PC-3 (cell line): ENCODE data around the gene FILIP1L. TPM values are rescaled to one million over a fixed set of nuclear protein-coding genes. Genes with fewer than 3 reads are reported as not detected.

Source experiments
- ATAC-seq: fragments of 200-7000 bp; cut with Tn5 transposase; 2 replicates; pipeline ENCODE4 v1.9.1; 2020; ENCODE audit warnings: mild to moderate bottlenecking, moderate library complexity
- BruUV-seq: library from RNA; stranded (reverse); fragments of 400-500 nt; replicated peaks from 2 replicates; lab custom pipeline; 2021; lab: Mats Ljungman, UMichigan
- CTCF ChIA-PET: fragments of 300-600 bp; sonication (Branson Sonifier 250); formaldehyde crosslinking; loops from one replicate; lab custom pipeline; 2022; ENCODE audit warnings: antibody characterized with exemption; lab: Charles Lee
- POLR2A ChIA-PET: fragments of 300-600 bp; sonication (Branson Sonifier 250); formaldehyde crosslinking; loops from one replicate; lab custom pipeline; 2022; ENCODE audit warnings: antibody characterized with exemption; ENCODE audit not compliant: unreplicated experiment; lab: Charles Lee
- DNase-seq: peaks from one replicate; pipeline ENCODE4 v3.0.0-alpha.2; 2015
- H2AFZ ChIP-seq: fragments of 300-600 bp; sonication (generic); 2 replicates; pipeline ENCODE4 v1.6.0; 2016; ENCODE audit warnings: antibody characterized with exemption, low read length
- H3F3A ChIP-seq: fragments of 300-600 bp; sonication (generic); one replicate; pipeline ENCODE4 v1.6.0; 2017; ENCODE audit warnings: antibody characterized with exemption, low read length, control low read depth, mild to moderate bottlenecking; ENCODE audit not compliant: unreplicated experiment
- H3K27ac ChIP-seq: fragments of 300-600 bp; sonication (generic); 2 replicates; pipeline ENCODE4 v1.5.1; 2016; ENCODE audit warnings: mild to moderate bottlenecking, low read length
- H3K27me3 ChIP-seq: fragments of 300-600 bp; sonication (generic); 2 replicates; pipeline ENCODE4 v1.6.1; 2016; ENCODE audit warnings: low read length, mixed read lengths
- H3K36me3 ChIP-seq: fragments of 300-600 bp; sonication (generic); 2 replicates; pipeline ENCODE4 v1.6.1; 2016; ENCODE audit warnings: low read depth, mixed run types, low read length, mixed read lengths
- H3K4me1 ChIP-seq: fragments of 300-600 bp; sonication (generic); 2 replicates; pipeline ENCODE4 v1.5.1; 2016; ENCODE audit warnings: low read length; ENCODE audit not compliant: insufficient read depth
- H3K4me2 ChIP-seq: fragments of 300-600 bp; sonication (generic); 2 replicates; pipeline ENCODE4 v1.6.0; 2016; ENCODE audit warnings: low read length
- H3K4me3 ChIP-seq: fragments of 300-600 bp; sonication (generic); 2 replicates; pipeline ENCODE4 v1.5.1; 2016; ENCODE audit warnings: mild to moderate bottlenecking, low read length, mixed read lengths
- H3K79me2 ChIP-seq: fragments of 300-600 bp; sonication (generic); 2 replicates; pipeline ENCODE4 v1.6.1; 2017; ENCODE audit warnings: low read length, mixed read lengths
- H3K9ac ChIP-seq: fragments of 300-600 bp; sonication (generic); 2 replicates; pipeline ENCODE4 v1.6.0; 2016; ENCODE audit warnings: mild to moderate bottlenecking, low read length
- H3K9me2 ChIP-seq: fragments of 300-600 bp; sonication (generic); replicated peaks from 2 replicates; pipeline ENCODE4 v1.6.1; 2016; ENCODE audit warnings: mixed run types, low read length, mixed read lengths
- H3K9me3 ChIP-seq: fragments of 300-600 bp; sonication (generic); 2 replicates; pipeline ENCODE4 v1.6.1; 2016; ENCODE audit warnings: low read length, mixed read lengths
- H4K20me1 ChIP-seq: fragments of 300-600 bp; sonication (generic); 2 replicates; pipeline ENCODE4 v1.6.1; 2016; ENCODE audit warnings: low read length, mixed read lengths
- EZH2 ChIP-seq: fragments of 300-600 bp; sonication (generic); IDR thresholded peaks from one replicate; pipeline ENCODE4 v1.6.1; 2017; ENCODE audit warnings: antibody characterized with exemption, mild to moderate bottlenecking, low read length; ENCODE audit not compliant: unreplicated experiment
- EZH2phosphoT487 ChIP-seq: fragments of 300-600 bp; sonication (generic); IDR thresholded peaks from 2 replicates; pipeline ENCODE4 v1.6.1; 2018; ENCODE audit warnings: mild to moderate bottlenecking, antibody characterized with exemption, low read length, borderline replicate concordance
- intact Hi-C: fragments of 100-400 bp; cut with micrococcal nuclease; formaldehyde crosslinking; loops from 2 replicates; pipeline ENCODE4 v1.9.0; 2023
- total RNA-seq: library from RNA; depleted of rRNA; stranded (reverse); fragments of >200 nt; gene quantifications from 2 replicates; pipeline ENCODE4 v1.2.3, GENCODE V29; 2014
- TF ChIP-seq, protein P1 (sequence below): fragments of 300-600 bp; sonication (generic); conservative IDR thresholded peaks from 2 replicates; pipeline ENCODE4 v1.5.1; 2017; ENCODE audit warnings: antibody characterized with exemption, low read depth, mild to moderate bottlenecking, low read length

Gene FILIP1L
- total RNA-seq, 1 experiment from 2014 or later, result not detected

GRCh38 chr3:99927671-99928457 lies 186.4 kb downstream of the FILIP1L start:
- H3K4me2 ChIP-seq, result no peak overlapping the region
- no peak overlapping the region for H3K4me3 ChIP-seq
- DNase-seq (no peak), ATAC-seq (no peak)
- H3K4me1 ChIP-seq, result peaks cover 27% of the 10 kb centered on the region
- H3K79me2 ChIP-seq, result 0 out of 2 replicates have a peak, but pooled peaks cover 21% of the 10 kb centered on the region
- peaks cover 4% of the 10 kb centered on the region for H3F3A ChIP-seq
- no peak overlapping the region for H2AFZ ChIP-seq
- H4K20me1 ChIP-seq, result no peaks in the 10 kb centered on the region
- POLR2A ChIA-PET, result no interaction called here
- no peak overlapping the region for H3K9ac ChIP-seq
- H3K27ac ChIP-seq, result no peak overlapping the region
- intact Hi-C loops, result no loop called here
- TF ChIP-seq EZH2 (no peak), EZH2phosphoT487 (no peak)
- TF ChIP-seq, protein P1, sequence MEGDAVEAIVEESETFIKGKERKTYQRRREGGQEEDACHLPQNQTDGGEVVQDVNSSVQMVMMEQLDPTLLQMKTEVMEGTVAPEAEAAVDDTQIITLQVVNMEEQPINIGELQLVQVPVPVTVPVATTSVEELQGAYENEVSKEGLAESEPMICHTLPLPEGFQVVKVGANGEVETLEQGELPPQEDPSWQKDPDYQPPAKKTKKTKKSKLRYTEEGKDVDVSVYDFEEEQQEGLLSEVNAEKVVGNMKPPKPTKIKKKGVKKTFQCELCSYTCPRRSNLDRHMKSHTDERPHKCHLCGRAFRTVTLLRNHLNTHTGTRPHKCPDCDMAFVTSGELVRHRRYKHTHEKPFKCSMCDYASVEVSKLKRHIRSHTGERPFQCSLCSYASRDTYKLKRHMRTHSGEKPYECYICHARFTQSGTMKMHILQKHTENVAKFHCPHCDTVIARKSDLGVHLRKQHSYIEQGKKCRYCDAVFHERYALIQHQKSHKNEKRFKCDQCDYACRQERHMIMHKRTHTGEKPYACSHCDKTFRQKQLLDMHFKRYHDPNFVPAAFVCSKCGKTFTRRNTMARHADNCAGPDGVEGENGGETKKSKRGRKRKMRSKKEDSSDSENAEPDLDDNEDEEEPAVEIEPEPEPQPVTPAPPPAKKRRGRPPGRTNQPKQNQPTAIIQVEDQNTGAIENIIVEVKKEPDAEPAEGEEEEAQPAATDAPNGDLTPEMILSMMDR, result no peak
- no peaks in the 10 kb centered on the region for H3K36me3 ChIP-seq
- no peaks in the 10 kb centered on the region for H3K9me2 ChIP-seq
- H3K27me3 ChIP-seq, result no peaks in the 10 kb centered on the region
- CTCF ChIA-PET, result no interaction called here
- no TSS peak for BruUV-seq
- no peaks in the 10 kb centered on the region for H3K9me3 ChIP-seq

GRCh38 chr3:99925584-99926230 lies 188.6 kb downstream of the FILIP1L start:
- Histone ChIP-seq H3F3A (peaks cover 4% of the 10 kb centered on the region), H4K20me1 (no peaks in the 10 kb centered on the region), H3K4me1 (peaks cover 33% of the 10 kb centered on the region), H3K27ac (peak overlapping the region; percentile 47), H3K79me2 (0 out of 2 replicates have a peak, but pooled peaks cover 24% of the 10 kb centered on the region), H3K4me2 (peak overlapping the region; percentile 59), H3K27me3 (no peaks in the 10 kb centered on the region), H3K36me3 (no peaks in the 10 kb centered on the region), H2AFZ (peak overlapping the region; percentile 44; the same call in 1 of the 2 replicates), H3K9me2 (no peaks in the 10 kb centered on the region), H3K4me3 (no peak overlapping the region), H3K9me3 (no peaks in the 10 kb centered on the region), H3K9ac (no peak overlapping the region)
- peak; percentile 94 for ATAC-seq
- intact Hi-C loops, result no loop called here
- CTCF ChIA-PET, result interaction anchor here (0.7 to 1.1 kb wide), 4 partner anchors 81 to 116 kb away, joined by 3 to 4 read pairs (median 3); no protein-coding TSS in a partner anchor
- POLR2A ChIA-PET, result no interaction called here
- no TSS peak for BruUV-seq
- TF ChIP-seq, protein P1, result no peak
- DNase-seq, result peak; percentile 89

DNA sequence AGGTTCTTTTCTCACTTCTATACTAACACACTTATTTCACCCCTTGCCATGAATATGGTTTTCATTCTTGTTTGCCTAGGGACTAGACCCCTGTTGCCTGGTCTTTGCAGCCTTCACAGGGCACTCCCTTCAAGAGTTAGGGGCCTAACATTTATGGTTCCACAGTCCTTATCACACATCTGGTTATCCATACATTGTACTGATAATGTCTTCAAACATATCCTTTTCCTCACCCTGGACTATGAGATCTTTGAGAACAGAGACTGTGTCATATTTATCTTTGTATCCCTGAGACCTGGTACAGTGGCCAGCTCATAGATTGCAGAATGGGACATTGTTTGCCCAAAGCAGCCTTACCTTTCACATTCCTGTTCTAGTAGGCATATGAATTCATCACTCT lies 190.4 kb downstream of the FILIP1L start:
- intact Hi-C loops, result no loop called here
- ATAC-seq, result no peak
- CTCF ChIA-PET, result no interaction called here

More for the DNA sequence above, 190.4 kb downstream of the FILIP1L start:
- Histone ChIP-seq H3K27ac (no peak overlapping the region), H3K9me2 (no peaks in the 10 kb centered on the region), H3K79me2 (0 out of 2 replicates have a peak, but pooled peaks cover 16% of the 10 kb centered on the region), H2AFZ (no peak overlapping the region), H3F3A (peaks cover 4% of the 10 kb centered on the region), H4K20me1 (no peaks in the 10 kb centered on the region), H3K27me3 (no peaks in the 10 kb centered on the region), H3K36me3 (no peaks in the 10 kb centered on the region), H3K4me2 (no peak overlapping the region), H3K4me3 (no peak overlapping the region), H3K9me3 (no peaks in the 10 kb centered on the region), H3K9ac (no peak overlapping the region), H3K4me1 (peaks cover 37% of the 10 kb centered on the region)
- DNase-seq, result no peak
- no TSS peak for BruUV-seq
- no peak for TF ChIP-seq EZH2phosphoT487
- POLR2A ChIA-PET, result no interaction called here
